WI38 (cell line): ENCODE results near the gene RNF41.

Source experiments
- H3K4me3 ChIP-seq: 2 replicates; pipeline ENCODE4 v1.5.1; 2011; ENCODE audit warnings: low read depth, mild to moderate bottlenecking, control low read depth, low read length
- CTCF ChIP-seq: IDR thresholded peaks from 2 replicates; pipeline ENCODE4 v1.5.1; 2012; ENCODE audit warnings: low read depth, mild to moderate bottlenecking, control low read depth, low read length

RNF41 gene

GRCh38 chr12:56188131-56188777, 33.5 kb downstream of the RNF41 start:
- peak overlapping the region; percentile 90 for H3K4me3 ChIP-seq
- TF ChIP-seq CTCF = no peak

- TF ChIP-seq CTCF = no peak
- H3K4me3 ChIP-seq = no peak overlapping the region
These were observed 34.8 kb downstream of the RNF41 start for GRCh38 chr12:56186957-56187356.

- TF ChIP-seq CTCF = no peak
- H3K4me3 ChIP-seq = no peak overlapping the region
These were observed 43.4 kb downstream of the RNF41 start for GRCh38 chr12:56178347-56178746.

- no peak for TF ChIP-seq CTCF
- H3K4me3 ChIP-seq = no peak overlapping the region
These were observed 48.9 kb downstream of the RNF41 start for GRCh38 chr12:56172839-56173238.

- no peak for TF ChIP-seq CTCF
- no peak overlapping the region for H3K4me3 ChIP-seq
These were observed 52.4 kb downstream of the RNF41 start for GRCh38 chr12:56169229-56169759.

- no peak overlapping the region for H3K4me3 ChIP-seq
- no peak for TF ChIP-seq CTCF
These were observed 56.4 kb downstream of the RNF41 start for GRCh38 chr12:56165369-56165768.

- TF ChIP-seq CTCF = no peak
These were observed 57.4 kb downstream of the RNF41 start for GRCh38 chr12:56164345-56164729.

More at GRCh38 chr12:56164345-56164729, 57.4 kb downstream of the RNF41 start:
- H3K4me3 ChIP-seq = no peak overlapping the region
